Endothelial cell of umbilical vein (primary cell): ENCODE measurements around the gene POLR2E. TPM values are rescaled to one million over a fixed set of nuclear protein-coding genes. Genes with fewer than 3 reads are reported as not detected.

Experiments used
- BruUV-seq: library from RNA; stranded (reverse); fragments of 400-500 nt; replicated peaks from 2 replicates; lab custom pipeline; 2021; lab: Mats Ljungman, UMichigan
- CTCF ChIA-PET: fragments of 300-600, 350-600 bp; sonication (Branson Sonifier 250); formaldehyde crosslinking; loops from one replicate; lab custom pipeline; 2021; ENCODE audit warnings: antibody characterized with exemption, inconsistent platforms; lab: Charles Lee
- POLR2A ChIA-PET: fragments of 300-600, 350-600 bp; sonication (Branson Sonifier 250); formaldehyde crosslinking; loops from one replicate; lab custom pipeline; 2021; ENCODE audit warnings: antibody characterized with exemption, inconsistent platforms; lab: Charles Lee
- DNase-seq: peaks from one replicate; pipeline ENCODE4 v3.0.0-alpha.2; 2011; ENCODE audit warnings: low read depth, low spot score
- FAIRE-seq: peaks from 2 replicates; lab custom pipeline; 2011; peaks lifted over from hg19 to GRCh38; lab: Jason Lieb, UNC
- H2AFZ ChIP-seq: 2 replicates; pipeline ENCODE4 v1.6.0; 2012; ENCODE audit warnings: low read depth, low read length, control low read depth, inconsistent platforms
- H3K27ac ChIP-seq: 2 replicates; pipeline ENCODE4 v1.5.1; 2011; ENCODE audit warnings: low read depth, mild to moderate bottlenecking, control low read depth, low read length, moderate library complexity; ENCODE audit not compliant: insufficient read depth
- H3K27me3 ChIP-seq, 2 experiments: 2 replicates each; pipeline versions ENCODE4 v1.6.0 to v1.6.1; 2011; ENCODE audit warnings: low read length in 2 of 2, mixed read lengths in 1 of 2; ENCODE audit not compliant: control insufficient read depth in 2 of 2, insufficient read depth in 2 of 2
- H3K36me3 ChIP-seq, 2 experiments: 2 replicates in 1 of 2; 3 replicates in 1 of 2; pipeline ENCODE4 v1.5.1; 2011; ENCODE audit warnings: low read length in 2 of 2, mild to moderate bottlenecking in 1 of 2, moderate library complexity in 1 of 2; ENCODE audit not compliant: control insufficient read depth in 2 of 2, insufficient read depth in 2 of 2; ENCODE audit errors: extremely low read depth in 1 of 2
- H3K4me1 ChIP-seq: 3 replicates; pipeline ENCODE4 v1.5.1; 2011; ENCODE audit warnings: mild to moderate bottlenecking, low read length; ENCODE audit not compliant: control insufficient read depth, insufficient read depth; ENCODE audit errors: extremely low read depth
- H3K4me2 ChIP-seq: 2 replicates; pipeline ENCODE4 v1.6.1; 2011; ENCODE audit warnings: low read length, control low read depth, mixed read lengths; ENCODE audit not compliant: insufficient read depth
- H3K4me3 ChIP-seq, 3 experiments: fragments of 200-600 bp in 1 of 3; sonication (generic), shearing (Covaris generic) in 1 of 3; replicated peaks in 1 of 3; 2 replicates each; pipeline ENCODE4 v1.5.1; 2011 to 2016; ENCODE audit warnings: control low read depth in 3 of 3, low read length in 3 of 3, mild to moderate bottlenecking in 2 of 3, inconsistent platforms in 1 of 3, low read depth in 1 of 3, moderate library complexity in 1 of 3; ENCODE audit not compliant: insufficient read depth in 1 of 3
- H3K79me2 ChIP-seq: 2 replicates; pipeline ENCODE4 v1.6.0; 2012; ENCODE audit warnings: low read length, inconsistent platforms; ENCODE audit not compliant: control insufficient read depth, insufficient read depth
- H3K9ac ChIP-seq: replicated peaks from 2 replicates; pipeline ENCODE3; 2011; ENCODE audit warnings: low read length, control low read depth; ENCODE audit not compliant: insufficient read depth; ENCODE audit errors: extremely low read depth
- H3K9me1 ChIP-seq: replicated peaks from 3 replicates; pipeline ENCODE4 v1.6.0; 2011; ENCODE audit warnings: mild to moderate bottlenecking, low read length; ENCODE audit not compliant: control insufficient read depth, insufficient read depth; ENCODE audit errors: extremely low read depth
- H3K9me3 ChIP-seq: replicated peaks from 2 replicates; pipeline ENCODE4 v1.5.1; 2012; ENCODE audit warnings: low read length, inconsistent platforms; ENCODE audit not compliant: control insufficient read depth, insufficient read depth
- H4K20me1 ChIP-seq: replicated peaks from 2 replicates; pipeline ENCODE3; 2011; ENCODE audit warnings: mild to moderate bottlenecking, low read length; ENCODE audit not compliant: control insufficient read depth, insufficient read depth; ENCODE audit errors: extremely low read depth
- CTCF ChIP-seq, 2 donors: IDR thresholded peaks; 1 replicate in 1 of 2; 2 replicates in 1 of 2; pipeline ENCODE4 v1.5.1; 2011; ENCODE audit warnings: low read length in 2 of 2, mild to moderate bottlenecking in 2 of 2, moderate library complexity in 2 of 2, control low read depth in 1 of 2, inconsistent platforms in 1 of 2, low read depth in 1 of 2; ENCODE audit not compliant: insufficient read depth in 1 of 2; ENCODE audit errors: extremely low read depth in 1 of 2
- EZH2 ChIP-seq: IDR thresholded peaks from 2 replicates; pipeline ENCODE4 v1.6.1; 2012; ENCODE audit warnings: borderline replicate concordance, low read depth, mild to moderate bottlenecking, moderate library complexity, low read length, inconsistent platforms; ENCODE audit not compliant: severe bottlenecking
- FOS ChIP-seq: IDR thresholded peaks from 2 replicates; pipeline ENCODE4 v1.6.1; 2011; ENCODE audit warnings: mild to moderate bottlenecking, low read length, moderate library complexity, borderline replicate concordance; ENCODE audit not compliant: insufficient read depth
- GATA2 ChIP-seq: IDR thresholded peaks from 2 replicates; pipeline ENCODE4 v1.7.0; 2011; ENCODE audit warnings: low read depth, mild to moderate bottlenecking, moderate library complexity, mixed read lengths, low read length; ENCODE audit not compliant: insufficient read length, insufficient read depth
- JUN ChIP-seq: IDR thresholded peaks from 2 replicates; pipeline ENCODE4 v1.6.1; 2011; ENCODE audit warnings: borderline replicate concordance, low read depth; ENCODE audit not compliant: insufficient read length, insufficient read depth
- MAX ChIP-seq: IDR thresholded peaks from 2 replicates; pipeline ENCODE4 v1.6.1; 2011; ENCODE audit not compliant: insufficient read depth, insufficient read length
- MYC ChIP-seq: IDR thresholded peaks from one replicate; pipeline ENCODE4 v1.6.1; 2011; ENCODE audit warnings: mild to moderate bottlenecking, low read depth, low read length
- POLR2A ChIP-seq: IDR thresholded peaks from 2 replicates; pipeline ENCODE4 v1.6.1; 2012; ENCODE audit warnings: low read depth, mild to moderate bottlenecking, control low read depth, low read length
- POLR2AphosphoS5 ChIP-seq: IDR thresholded peaks from 2 replicates; pipeline ENCODE4 v1.6.1; 2012; ENCODE audit warnings: low read depth, mild to moderate bottlenecking, control low read depth, low read length, moderate library complexity; ENCODE audit not compliant: insufficient read depth
- dilution Hi-C: fragments of 300-500 bp; cut with MboI; formaldehyde crosslinking; loops from one replicate; pipeline ENCODE4 v1.15.0; 2019; ENCODE audit warnings: low sequenced_read_pairs; ENCODE audit not compliant: extremely low pct_ligation_motif_present
- intact Hi-C: fragments of 100-400 bp; cut with micrococcal nuclease; formaldehyde crosslinking; loops from one replicate; pipeline ENCODE4 v1.10.0; 2022
- polyA plus RNA-seq, 4 experiments: library from polyadenylated mRNA; depleted of rRNA in 3 of 4; stranded (reverse) in 3 of 4; unstranded in 1 of 4; fragments of >200 nt; gene quantifications; 2 replicates each; pipeline versions ENCODE4 v1.2.1 to v1.2.3, GENCODE V29; 2011 to 2012; ENCODE audit warnings: missing spikeins in 1 of 4
- total RNA-seq: library from RNA; stranded (reverse); gene quantifications from 2 replicates; pipeline ENCODE4 v1.2.3, GENCODE V29; 2021

Gene POLR2E
- total and polyA plus RNA-seq, 2 donors (not counting 3 experiments of a cell fraction or from before 2014, with no cell fraction given), result 272 to 344 TPM

GRCh38 chr19:1141944-1142343 is 46.8 kb upstream of the POLR2E start:
- H3K79me2 ChIP-seq, result no peaks in the 10 kb centered on the region
- H3K27ac ChIP-seq, result no peak overlapping the region
- no peaks in the 10 kb centered on the region for H3K4me1 ChIP-seq
- H2AFZ ChIP-seq, result no peak overlapping the region
- no peaks in the 10 kb centered on the region for H3K27me3 ChIP-seq
- no peak overlapping the region for H3K9ac ChIP-seq
- intact Hi-C loops (no loop called here), dilution Hi-C loops (no loop called here)
- DNase-seq (no peak), FAIRE-seq (no peak)
- no peaks in the 10 kb centered on the region for H3K9me1 ChIP-seq
- ChIA-PET CTCF (no interaction called here), POLR2A (no interaction called here)
- TF ChIP-seq GATA2 (no peak), EZH2 (no peak), POLR2A (no peak), MYC (no peak)
- no peaks in the 10 kb centered on the region for H3K9me3 ChIP-seq
- peaks cover 3 to 12% of the 10 kb centered on the region in 2 experiments for H3K36me3 ChIP-seq
- BruUV-seq, result no TSS peak
- no peak overlapping the region for H3K4me2 ChIP-seq
- H3K4me3 ChIP-seq, result no peak overlapping the region
- no peaks in the 10 kb centered on the region for H4K20me1 ChIP-seq

GRCh38 chr19:1140272-1141027 is 45.3 kb upstream of the POLR2E start:
- H3K27ac ChIP-seq, result no peak overlapping the region
- FAIRE-seq (no peak), DNase-seq (no peak)
- ChIA-PET CTCF (no interaction called here), POLR2A (no interaction called here)
- no peaks in the 10 kb centered on the region for H3K9me3 ChIP-seq
- no peaks in the 10 kb centered on the region for H4K20me1 ChIP-seq
- no peak overlapping the region for H3K9ac ChIP-seq
- H3K79me2 ChIP-seq, result no peaks in the 10 kb centered on the region
- H3K9me1 ChIP-seq, result no peaks in the 10 kb centered on the region
- intact Hi-C loops (no loop called here), dilution Hi-C loops (no loop called here)
- peaks cover 0 to 7% of the 10 kb centered on the region in 2 experiments for H3K36me3 ChIP-seq
- H3K27me3 ChIP-seq, result no peaks in the 10 kb centered on the region
- TF ChIP-seq POLR2A (no peak), JUN (no peak), GATA2 (no peak), POLR2AphosphoS5 (no peak), MYC (no peak), FOS (no peak), MAX (no peak), CTCF (IDR thresholded peaks at IDR 0.05; ENCODE audit: extremely low read depth in 1 of 2, insufficient read depth in 1 of 2, low read depth in 1 of 2, low read length in 2 of 2) (no peak), EZH2 (no peak)
- H3K4me3 ChIP-seq, result no peak overlapping the region
- no peak overlapping the region for H3K4me2 ChIP-seq
- no peaks in the 10 kb centered on the region for H3K4me1 ChIP-seq
- no peak overlapping the region for H2AFZ ChIP-seq
- no TSS peak for BruUV-seq
